Retina (tissue), 1 donor: ENCODE measurements around the gene STX19.
"Not testable (repeated sequence)": the region's sequence is repeated elsewhere in the genome, so short reads cannot be mapped to it uniquely, and the experiment has no call there.

Experiments used
- DNase-seq: peaks from one replicate; pipeline ENCODE4 v3.0.0-alpha.2; 2016

The STX19 gene

GRCh38 chr3:93973131-93974126 lies 55.0 kb downstream of the STX19 start, which contains the start of gene PROS1:
PROS1 (minus strand) TSS chr3:93973896; CDS start chr3:93973749, 147 bp downstream.
- peak; percentile 91 for DNase-seq

- no peak for DNase-seq
Measured at GRCh38 chr3:93969997-93970396, 58.4 kb downstream of the STX19 start.

GRCh38 chr3:93969443-93969842 lies 59.0 kb downstream of the STX19 start:
- DNase-seq, result no peak

DNA sequence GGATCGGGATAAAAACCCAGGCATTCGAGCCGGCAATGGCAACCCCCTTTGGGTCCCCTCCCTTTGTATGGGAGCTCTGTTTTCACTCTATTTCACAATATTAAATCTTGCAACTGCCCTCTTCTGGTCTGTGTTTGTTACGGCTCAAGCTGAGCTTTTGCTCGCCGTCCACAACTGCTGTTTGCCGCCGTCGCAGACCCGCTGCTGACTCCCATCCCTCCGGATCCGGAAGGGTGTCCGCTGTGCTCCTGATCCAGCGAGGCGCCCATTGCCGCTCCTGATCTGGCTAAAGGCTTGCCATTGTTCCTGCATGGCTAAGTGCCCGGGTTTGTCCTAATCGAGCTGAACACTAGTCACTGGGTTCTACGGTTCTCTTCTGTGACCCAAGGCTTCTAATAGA lies 63.3 kb downstream of the STX19 start:
- DNase-seq, result not testable (repeated sequence)
